Fibroblast of skin of left quadriceps (primary cell): ENCODE measurements around the gene FERMT3.
"Not testable (repeated sequence)": the region's sequence is repeated elsewhere in the genome, so short reads cannot be mapped to it uniquely, and the experiment has no call there.

Experiments used
- DNase-seq, 2 experiments: peaks; one replicate each; pipeline ENCODE4 v3.0.0-alpha.2; 2013; ENCODE audit warnings: low read depth in 2 of 2

The FERMT3 gene

GRCh38 chr11:64235437-64236161, 29.1 kb downstream of the FERMT3 start:
- no peak for DNase-seq

GRCh38 chr11:64237484-64237951, 31.0 kb downstream of the FERMT3 start:
- no peak for DNase-seq

- no peak for DNase-seq
Measured at GRCh38 chr11:64238076-64238475, 31.6 kb downstream of the FERMT3 start.

- no peak for DNase-seq
Measured at GRCh38 chr11:64238999-64239398, 32.5 kb downstream of the FERMT3 start.

- DNase-seq = no peak
Measured at GRCh38 chr11:64239662-64240434, 33.3 kb downstream of the FERMT3 start.

GRCh38 chr11:64240435-64241240, 34.1 kb downstream of the FERMT3 start, which contains the start of gene FKBP2:
TSS of gene FKBP2 (plus strand) at chr11:64241095. CDS start at chr11:64242388, 1,293 bp downstream.
- DNase-seq = peak; percentile 93 to 94

- peak in 1 of 2 experiments; percentile 98 for DNase-seq
Measured at GRCh38 chr11:64241241-64241490, 34.6 kb downstream of the FERMT3 start.

- peak in 1 of 2 experiments; percentile 98 for DNase-seq
Measured at GRCh38 chr11:64241491-64242374, 35.2 kb downstream of the FERMT3 start.

GRCh38 chr11:64243236-64243854, 36.8 kb downstream of the FERMT3 start:
- no peak for DNase-seq

- no peak for DNase-seq
Measured at GRCh38 chr11:64244107-64244506, 37.6 kb downstream of the FERMT3 start.

- no peak for DNase-seq
Measured at GRCh38 chr11:64244966-64245365, 38.4 kb downstream of the FERMT3 start.

GRCh38 chr11:64245401-64245796, 38.9 kb downstream of the FERMT3 start:
- DNase-seq = no peak

GRCh38 chr11:64245797-64246620, 39.5 kb downstream of the FERMT3 start:
- peak; percentile 65 to 68 for DNase-seq

- not testable (repeated sequence) for DNase-seq
Measured at GRCh38 chr11:64246621-64246870, 40.0 kb downstream of the FERMT3 start.

GRCh38 chr11:64246871-64247728, 40.6 kb downstream of the FERMT3 start, which contains the start of gene PPP1R14B:
TSS of gene PPP1R14B (minus strand) at chr11:64246943. CDS start at chr11:64246673, 270 bp downstream.
- peak; percentile 58 to 60 for DNase-seq

GRCh38 chr11:64247729-64248531, 41.4 kb downstream of the FERMT3 start:
- DNase-seq = no peak

- no peak for DNase-seq
Measured at GRCh38 chr11:64248578-64248977, 42.1 kb downstream of the FERMT3 start.

GRCh38 chr11:64249038-64249437, 42.5 kb downstream of the FERMT3 start:
- no peak for DNase-seq
